Mesenteric fat pad (tissue), 1 donor: ENCODE measurements around the gene PTCH2. TPM values are rescaled to one million over a fixed set of nuclear protein-coding genes. Genes with fewer than 3 reads are reported as not detected.
"Not testable (repeated sequence)": the region's sequence is repeated elsewhere in the genome, so short reads cannot be mapped to it uniquely, and the experiment has no call there.

ENCODE experiments used
- DNase-seq: peaks from one replicate; pipeline ENCODE4 v3.0.0-alpha.2; 2020; ENCODE audit warnings: low spot score
- total RNA-seq: library from RNA; stranded (reverse); fragmentation: NEBNext Ultra II Directional; extraction: Animal tissue kit (Norgen Biotek cat#: 25700); gene quantifications from one replicate; pipeline ENCODE4 v1.2.1, GENCODE V29; 2021
- donor health status: DM: yes; HTN: yes; CAD: no.

PTCH2 gene
- total RNA-seq, 1 donor from 2014 or later, result 0.93 TPM

GRCh38 chr1:44805311-44806024, 37.6 kb downstream of the PTCH2 start:
- DNase-seq, result no peak

- DNase-seq, result no peak
These were observed 39.5 kb downstream of the PTCH2 start for GRCh38 chr1:44803312-44804095.

GRCh38 chr1:44803062-44803311, 40.1 kb downstream of the PTCH2 start:
- DNase-seq, result no peak

- DNase-seq, result no peak
These were observed 40.6 kb downstream of the PTCH2 start for GRCh38 chr1:44802306-44803061.

GRCh38 chr1:44801491-44802305, 41.4 kb downstream of the PTCH2 start:
- no peak for DNase-seq

GRCh38 chr1:44799770-44800584, 43.1 kb downstream of the PTCH2 start, which contains the start of gene PLK3:
PLK3 (plus strand) TSS chr1:44800377; CDS start chr1:44800464, 87 bp downstream.
- peak; percentile 99 for DNase-seq

- DNase-seq, result no peak
These were observed 44.3 kb downstream of the PTCH2 start for GRCh38 chr1:44798481-44799365.

- DNase-seq, result not testable (repeated sequence)
These were observed 45.2 kb downstream of the PTCH2 start for GRCh38 chr1:44797886-44798285.

GRCh38 chr1:44792736-44793502, 50.1 kb downstream of the PTCH2 start:
- DNase-seq, result no peak

GRCh38 chr1:44790968-44791801, 51.9 kb downstream of the PTCH2 start:
- no peak for DNase-seq

- DNase-seq, result no peak
These were observed 54.8 kb downstream of the PTCH2 start, which contains the start of gene BEST4 for GRCh38 chr1:44788120-44788860. BEST4 (minus strand) TSS chr1:44788170; CDS start chr1:44787705, 465 bp downstream.

GRCh38 chr1:44787506-44787905, 55.5 kb downstream of the PTCH2 start:
- DNase-seq, result no peak

- DNase-seq, result no peak
These were observed 56.1 kb downstream of the PTCH2 start for GRCh38 chr1:44786841-44787426.

- peak; percentile 94 for DNase-seq
These were observed 56.8 kb downstream of the PTCH2 start for GRCh38 chr1:44786138-44786840.

- DNase-seq, result no peak
These were observed 57.4 kb downstream of the PTCH2 start for GRCh38 chr1:44785501-44786137.
